H4 (cell line): Measurements from ENCODE around the gene SIK3. TPM values are rescaled to one million over a fixed set of nuclear protein-coding genes. Genes with fewer than 3 reads are reported as not detected.

ENCODE experiments used
- DNase-seq: peaks from one replicate; pipeline ENCODE4 v3.0.0-alpha.2; 2015; ENCODE audit warnings: low spot score
- total RNA-seq: library from RNA; depleted of rRNA; stranded (reverse); fragments of >200 nt; shearing (Covaris generic); gene quantifications from 2 replicates; pipeline ENCODE4 v1.2.3, GENCODE V29; 2014

The SIK3 gene
- total RNA-seq, 1 experiment from 2014 or later = 7.8 TPM

DNA sequence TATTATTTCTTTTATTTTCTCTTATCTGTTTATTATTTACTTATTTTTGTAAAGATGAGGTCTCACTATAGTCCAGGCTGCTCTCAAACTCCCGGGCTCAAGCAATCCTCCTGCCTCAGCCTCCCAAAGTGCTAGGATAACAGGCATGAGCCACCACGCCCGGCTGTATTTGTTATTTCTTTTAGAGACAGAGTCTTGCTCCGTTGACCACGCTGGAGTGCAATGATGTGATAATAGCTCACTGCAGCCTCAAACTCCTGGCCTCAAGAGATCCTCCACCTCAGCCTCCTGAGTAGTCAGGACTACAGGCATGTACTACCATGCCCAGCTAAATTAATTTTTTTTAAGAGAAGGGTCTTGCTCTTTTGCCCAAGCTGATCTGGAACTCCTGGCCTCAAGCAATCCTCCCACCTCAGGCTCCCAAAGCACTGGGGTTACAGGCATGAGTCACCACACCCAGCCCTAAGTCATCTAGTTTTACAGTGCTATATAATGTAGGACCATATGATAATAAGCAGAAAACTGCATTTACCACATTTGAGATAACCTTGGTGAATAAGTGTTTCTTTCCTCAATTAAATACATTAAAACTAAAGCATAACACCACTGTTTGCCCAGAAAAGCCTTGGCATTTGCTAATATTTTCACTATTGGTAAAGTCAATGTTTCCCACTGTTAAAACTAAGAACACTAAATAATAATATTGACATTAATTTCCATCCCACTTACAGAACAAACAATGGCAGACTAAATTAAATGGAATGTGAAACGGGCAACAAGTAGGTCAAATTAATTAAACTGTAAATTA lies 127.5 kb downstream of the SIK3 start:
- DNase-seq = no peak

DNA sequence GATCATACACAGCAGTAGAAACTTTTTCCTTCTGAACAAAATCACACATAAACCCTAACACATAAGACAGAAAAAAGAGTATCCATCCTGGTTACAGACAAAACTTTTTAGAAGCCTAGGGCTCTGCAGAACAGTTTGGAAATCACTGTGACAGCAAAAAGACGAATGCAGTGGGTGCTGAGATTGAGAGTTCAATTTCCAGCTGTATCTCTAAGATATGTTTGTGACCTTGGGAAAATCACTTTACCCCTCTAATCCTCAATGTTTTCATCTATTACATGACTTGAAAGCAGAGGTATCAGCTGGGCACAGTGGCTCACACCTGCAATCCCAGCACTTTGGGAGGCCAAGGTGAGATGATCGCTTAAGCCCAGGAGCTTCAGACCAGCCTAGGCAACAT lies 128.5 kb downstream of the SIK3 start:
- no peak for DNase-seq

- DNase-seq = no peak
Measured at GRCh38 chr11:116964269-116964668, 134.0 kb downstream of the SIK3 start.

DNA sequence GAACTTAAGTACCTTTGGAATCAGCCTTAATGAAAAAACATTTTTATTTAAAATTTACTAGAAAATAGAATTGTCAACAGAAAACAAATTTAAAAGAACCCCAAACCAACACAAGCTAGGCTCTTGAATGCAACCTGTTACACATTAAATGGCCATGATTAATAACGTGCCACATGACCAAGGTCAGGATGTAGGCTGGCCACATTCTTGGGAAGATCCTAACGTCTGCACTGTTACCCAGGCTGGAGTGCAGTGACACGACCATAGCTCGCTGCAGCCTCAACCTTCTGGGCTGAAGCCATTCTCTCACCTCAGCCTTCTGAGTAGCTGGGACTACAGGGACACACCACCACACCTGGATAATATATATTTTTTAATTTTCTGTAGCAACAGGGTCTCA lies 134.4 kb downstream of the SIK3 start:
- no peak for DNase-seq

- no peak for DNase-seq
Measured at GRCh38 chr11:116962108-116962507, 136.1 kb downstream of the SIK3 start.

- DNase-seq = peak; percentile 56
Measured at GRCh38 chr11:116960930-116961329, 137.3 kb downstream of the SIK3 start.

DNA sequence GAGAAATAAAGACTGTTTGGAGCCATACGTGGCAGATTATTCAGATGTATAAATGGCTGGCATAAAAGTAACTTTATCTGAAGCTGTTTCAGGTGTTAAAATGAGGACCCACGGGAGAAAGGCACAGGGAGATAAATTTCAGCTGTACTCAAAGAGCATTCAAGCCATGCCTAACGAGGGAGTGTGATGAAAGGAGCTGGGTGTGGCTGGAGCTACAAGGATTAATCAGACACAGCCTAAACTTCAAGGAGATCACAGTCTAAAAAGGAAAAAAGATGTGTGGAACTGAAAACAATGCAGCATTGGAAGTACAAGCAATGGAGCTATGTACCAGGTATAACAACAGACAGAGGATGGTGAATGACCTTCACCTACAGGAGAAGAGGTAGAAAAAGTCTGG lies 140.0 kb downstream of the SIK3 start:
- no peak for DNase-seq

DNA sequence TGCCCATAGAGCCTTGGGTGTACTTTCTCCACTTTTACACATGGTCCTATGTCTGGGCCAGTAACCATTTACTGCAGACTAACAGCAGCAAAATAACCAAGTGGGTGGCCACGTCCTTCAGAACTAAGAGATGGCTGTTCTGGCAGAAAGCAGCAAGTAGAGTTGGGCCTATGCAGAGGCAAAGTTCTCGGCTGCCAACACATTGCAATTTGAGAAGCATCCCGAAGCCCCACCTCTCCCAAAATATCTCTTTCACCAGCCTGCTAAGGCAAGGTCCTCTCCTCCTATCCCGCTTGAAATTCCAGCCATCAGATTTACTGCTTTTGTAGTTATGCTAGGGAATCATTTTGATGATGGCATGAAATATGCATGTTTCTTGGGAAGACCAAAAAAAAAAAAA lies 142.3 kb downstream of the SIK3 start:
- DNase-seq = no peak

GRCh38 chr11:116955548-116955947 lies 142.7 kb downstream of the SIK3 start:
- DNase-seq = no peak

- no peak for DNase-seq
Measured at GRCh38 chr11:116953530-116954285, 144.5 kb downstream of the SIK3 start.

DNA sequence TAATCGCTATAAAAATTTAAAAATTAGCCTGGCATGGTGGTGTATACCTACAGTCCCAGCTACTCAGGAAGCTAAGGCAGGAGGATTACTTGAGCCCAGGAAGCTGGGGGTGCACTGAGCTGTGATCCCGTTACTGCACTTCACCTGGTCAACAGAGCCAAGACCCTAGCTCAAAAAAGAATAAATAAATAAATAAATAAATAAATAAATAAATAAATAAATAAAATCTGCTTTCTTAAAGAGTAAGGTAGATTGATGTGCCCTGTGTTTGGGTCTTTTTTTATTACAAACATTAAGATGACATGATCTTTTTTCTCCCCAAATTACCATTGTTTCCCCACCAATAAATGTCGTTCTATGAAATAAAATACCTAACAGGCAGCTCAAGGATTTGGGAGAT lies 146.5 kb downstream of the SIK3 start:
- no peak for DNase-seq

- DNase-seq = no peak
Measured at GRCh38 chr11:116950210-116950609, 148.0 kb downstream of the SIK3 start.

GRCh38 chr11:116948391-116948790 lies 149.8 kb downstream of the SIK3 start:
- peak; percentile 54 for DNase-seq

- no peak for DNase-seq
Measured at GRCh38 chr11:116946414-116946813, 151.8 kb downstream of the SIK3 start.

- DNase-seq = no peak
Measured at GRCh38 chr11:116939499-116939898, 158.7 kb downstream of the SIK3 start.

GRCh38 chr11:116938471-116939070 lies 159.7 kb downstream of the SIK3 start:
- DNase-seq = no peak

DNA sequence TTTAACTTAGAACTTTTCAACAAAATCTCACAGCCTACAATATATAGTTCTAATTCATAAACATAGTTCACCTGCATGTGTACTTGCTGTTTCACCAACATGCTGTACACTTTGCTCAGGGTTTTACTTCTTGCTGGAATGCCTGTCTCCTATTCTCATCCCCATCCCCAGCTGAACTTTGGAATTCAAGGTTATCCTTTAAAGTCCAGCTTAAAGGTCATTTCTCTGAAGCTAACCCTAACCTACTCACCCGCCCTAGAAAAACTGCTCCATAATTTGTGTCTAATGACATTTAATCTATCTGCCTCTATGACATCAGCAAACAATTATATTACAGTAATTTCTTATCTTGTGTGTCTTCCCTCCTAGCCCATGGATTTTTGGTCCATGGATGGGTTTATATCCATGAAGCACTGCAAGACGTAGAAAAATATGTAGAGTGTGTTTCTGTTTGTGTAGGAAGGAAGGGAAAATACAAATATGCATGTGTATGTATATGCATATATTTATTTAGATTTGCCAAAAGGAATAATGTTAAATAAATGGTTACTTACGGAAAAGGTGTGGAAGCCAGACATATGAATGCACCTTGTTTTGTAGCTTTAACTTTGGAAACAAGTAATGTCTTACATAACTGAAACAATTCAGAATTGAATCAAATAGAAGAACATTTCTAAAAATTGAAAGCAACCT lies 161.3 kb downstream of the SIK3 start:
- no peak for DNase-seq

- DNase-seq = no peak
Measured at GRCh38 chr11:116935514-116935913, 162.7 kb downstream of the SIK3 start.

- DNase-seq = no peak
Measured at GRCh38 chr11:116935089-116935488, 163.1 kb downstream of the SIK3 start.

DNA sequence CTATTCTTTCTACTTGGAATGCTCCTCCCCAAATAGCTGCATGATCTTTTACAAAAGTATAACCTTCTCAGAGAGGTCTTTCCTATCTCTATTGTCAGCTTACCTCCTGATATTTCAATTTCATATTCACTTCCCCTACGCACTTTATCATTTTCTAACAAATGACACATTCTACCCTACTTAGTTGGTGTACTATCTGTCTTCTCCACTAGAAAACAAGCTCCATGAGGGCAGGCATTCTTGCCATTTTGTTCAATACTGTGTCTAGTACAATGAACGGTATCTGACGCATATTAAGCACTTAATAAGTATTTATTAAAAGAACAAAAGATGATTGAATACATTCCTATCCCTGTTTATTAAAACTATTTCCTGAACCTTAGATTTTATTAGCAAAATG lies 164.3 kb downstream of the SIK3 start:
- DNase-seq = no peak

GRCh38 chr11:116932181-116932580 lies 166.0 kb downstream of the SIK3 start:
- no peak for DNase-seq
